ENCODE measurements around the gene AFMID.

The AFMID gene

GRCh38 chr17:78180508-78180907, 6.7 kb upstream of the AFMID start:
- DNase-seq = no peak

GRCh38 chr17:78182504-78182903, 4.7 kb upstream of the AFMID start:
- no peak for DNase-seq

GRCh38 chr17:78183916-78184315, 3.2 kb upstream of the AFMID start:
- DNase-seq = no peak

- DNase-seq = no peak
Observed at GRCh38 chr17:78184351-78184750, 2.8 kb upstream of the AFMID start.

GRCh38 chr17:78184868-78185267, 2.3 kb upstream of the AFMID start:
- no peak for DNase-seq

GRCh38 chr17:78185981-78186691, 1.0 kb upstream of the AFMID start:
- no peak for DNase-seq

GRCh38 chr17:78196716-78197115, 9.6 kb downstream of the AFMID start:
- DNase-seq = no peak

GRCh38 chr17:78197147-78197832, 10.1 kb downstream of the AFMID start:
- no peak for DNase-seq

- no peak for DNase-seq
Observed at GRCh38 chr17:78200451-78200850, 13.3 kb downstream of the AFMID start.

- no peak for DNase-seq
Observed at GRCh38 chr17:78202666-78203065, 15.5 kb downstream of the AFMID start.

- no peak for DNase-seq
Observed at GRCh38 chr17:78204387-78205123, 17.4 kb downstream of the AFMID start.

GRCh38 chr17:78205124-78205775, 18.1 kb downstream of the AFMID start:
- no peak for DNase-seq

- no peak for DNase-seq
Observed at GRCh38 chr17:78206298-78206697, 19.1 kb downstream of the AFMID start.

- DNase-seq = no peak
Observed at GRCh38 chr17:78208486-78208885, 21.3 kb downstream of the AFMID start.

GRCh38 chr17:78210111-78210510, 22.9 kb downstream of the AFMID start:
- no peak for DNase-seq

GRCh38 chr17:78211032-78211431, 23.9 kb downstream of the AFMID start:
- no peak for DNase-seq

- peak; percentile 92 for DNase-seq
Observed at GRCh38 chr17:78214016-78214705, 27.0 kb downstream of the AFMID start, which contains the start of gene BIRC5. Gene BIRC5, plus strand, starts transcription at chr17:78214253. Its CDS starts 64 bp downstream, at chr17:78214317.

- DNase-seq = no peak
Observed at GRCh38 chr17:78214706-78215061, 27.5 kb downstream of the AFMID start.

- peak; percentile 69 for DNase-seq
Observed at GRCh38 chr17:78219396-78220150, 32.4 kb downstream of the AFMID start.

GRCh38 chr17:78223061-78223460, 35.9 kb downstream of the AFMID start:
- DNase-seq = no peak

- DNase-seq = no peak
Observed at GRCh38 chr17:78223765-78224164, 36.6 kb downstream of the AFMID start.

All from NCI-H2107 (cell line).